ENCODE results near the gene ZFHX3.

Gene ZFHX3

DNA sequence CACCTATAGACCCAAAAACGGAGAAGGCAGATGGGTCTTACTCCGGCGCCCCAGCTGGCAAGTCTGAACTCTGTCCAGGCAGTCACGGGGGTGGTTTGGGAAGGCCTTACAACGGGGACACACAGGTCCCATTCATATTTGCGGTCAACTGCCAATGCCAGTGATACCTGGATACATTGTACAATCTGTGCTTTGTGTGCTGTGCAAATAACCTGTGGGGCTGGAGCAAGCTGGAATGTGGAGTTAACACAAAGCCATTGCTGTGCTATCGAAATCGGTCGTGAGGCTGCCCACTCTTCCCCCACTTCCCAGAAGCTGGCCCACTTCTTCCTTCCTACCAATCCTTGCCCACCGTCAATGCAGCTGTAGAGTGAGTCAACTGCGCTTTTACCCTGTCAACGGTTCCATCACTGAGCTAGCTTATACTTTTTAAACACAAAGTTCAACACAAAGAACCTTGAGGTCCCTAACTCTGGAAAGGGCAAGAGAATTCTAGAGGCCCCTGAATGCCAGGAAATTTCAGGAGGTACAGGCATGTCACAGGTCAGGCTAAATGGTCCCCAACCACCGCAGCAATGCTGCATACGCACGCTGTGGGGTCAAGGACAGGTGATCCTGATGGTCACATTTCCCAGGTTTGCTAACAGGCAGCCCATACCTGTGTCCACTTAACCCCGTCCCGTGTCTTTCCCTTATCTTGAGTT, 122.8 kb downstream of the ZFHX3 start:
- no peak for DNase-seq

DNA sequence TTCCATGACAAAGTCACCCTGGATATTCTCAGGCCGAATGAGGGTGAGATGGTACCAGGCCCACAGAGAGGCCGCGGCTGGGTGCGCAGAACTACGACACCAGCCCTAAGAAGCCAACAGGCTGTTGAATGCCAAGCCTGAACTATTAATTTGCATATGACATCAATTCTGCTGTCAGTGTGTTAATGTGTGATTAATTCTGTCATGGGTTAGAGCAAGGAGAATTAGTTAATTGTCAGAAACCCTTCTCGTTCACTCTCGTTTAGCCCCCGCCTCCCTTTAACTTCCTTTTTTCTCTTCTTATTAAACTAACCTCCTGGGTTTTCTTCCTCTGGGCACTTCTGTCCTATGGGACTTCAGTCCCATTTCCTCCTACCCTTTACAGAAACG, 123.4 kb downstream of the ZFHX3 start:
- DNase-seq: no peak

DNA sequence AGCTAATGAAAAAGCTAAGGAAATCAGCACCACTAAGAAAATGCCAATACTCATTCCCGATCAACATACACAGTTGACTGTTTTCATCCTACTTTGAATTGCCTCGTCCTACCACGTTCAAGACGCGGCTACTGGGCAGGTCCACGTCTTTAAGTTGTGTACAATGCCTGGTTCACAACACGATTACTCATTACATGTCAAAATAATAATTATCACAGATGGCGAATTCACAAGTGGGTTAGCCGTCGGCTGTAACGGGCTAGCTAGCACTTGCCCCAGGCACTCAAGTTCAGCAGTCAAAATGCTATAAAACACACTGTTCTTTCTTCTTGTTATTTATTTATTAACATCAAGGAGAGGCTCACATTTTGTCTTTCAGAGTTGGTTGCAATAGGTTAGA, 124.2 kb downstream of the ZFHX3 start:
- no peak for DNase-seq

DNA sequence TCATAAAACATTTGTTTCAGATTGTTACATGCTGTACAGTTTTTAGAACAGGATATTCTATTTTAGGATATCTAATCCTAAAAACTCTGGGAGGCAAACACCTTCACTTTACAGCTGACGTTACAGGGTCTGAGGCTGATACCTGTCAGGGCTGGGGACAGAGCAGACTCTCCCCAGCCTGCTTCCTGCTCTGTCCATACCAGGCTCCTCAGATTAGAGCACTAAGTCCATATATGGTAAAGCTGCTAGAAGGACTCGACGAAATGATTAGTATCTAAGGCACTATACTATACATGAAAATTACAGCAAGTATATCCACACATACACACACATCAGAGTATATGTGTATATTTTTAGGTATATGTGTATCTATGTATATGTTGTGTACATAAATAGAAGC, 125.2 kb downstream of the ZFHX3 start:
- DNase-seq: no peak

DNA sequence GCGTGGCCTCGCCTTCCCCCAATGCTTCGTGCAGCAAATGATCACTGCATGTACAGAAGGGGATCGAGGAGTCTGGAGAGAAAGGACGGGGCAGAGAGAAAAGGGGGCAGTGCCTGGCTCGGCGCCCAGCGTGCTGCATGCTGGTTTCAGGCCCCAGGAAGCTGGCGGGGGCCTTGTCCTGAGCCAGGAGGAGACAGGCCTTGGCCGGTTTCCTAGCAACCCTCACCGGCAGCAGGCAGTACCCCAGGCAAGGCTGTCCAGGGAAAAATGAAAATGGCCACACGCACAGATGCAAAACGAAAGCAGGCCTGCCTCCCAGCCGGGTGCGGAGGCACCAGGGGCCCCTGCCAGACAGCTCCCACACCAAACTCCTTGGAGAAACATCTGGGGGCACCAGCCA, 126.3 kb downstream of the ZFHX3 start:
- no peak for DNase-seq

DNA sequence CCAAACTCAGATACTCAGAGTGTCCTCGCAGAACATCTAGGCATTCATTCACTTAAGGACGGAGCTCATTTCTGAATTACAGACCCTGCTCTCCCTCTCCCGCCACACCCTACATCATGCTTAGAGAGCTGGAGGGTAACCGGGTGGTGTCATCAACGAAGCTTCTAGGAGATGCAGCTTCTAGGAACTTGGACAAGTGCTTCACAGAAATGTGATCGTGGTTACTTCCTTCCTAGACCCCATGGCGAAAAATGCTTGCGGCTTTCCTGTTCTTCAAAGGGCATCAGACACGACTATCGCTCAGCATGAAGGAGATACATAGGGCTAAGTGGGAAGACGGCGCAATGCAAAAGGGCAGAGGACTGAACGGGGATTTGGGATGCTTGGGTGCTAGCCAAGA, 126.8 kb downstream of the ZFHX3 start:
- DNase-seq: no peak

DNA sequence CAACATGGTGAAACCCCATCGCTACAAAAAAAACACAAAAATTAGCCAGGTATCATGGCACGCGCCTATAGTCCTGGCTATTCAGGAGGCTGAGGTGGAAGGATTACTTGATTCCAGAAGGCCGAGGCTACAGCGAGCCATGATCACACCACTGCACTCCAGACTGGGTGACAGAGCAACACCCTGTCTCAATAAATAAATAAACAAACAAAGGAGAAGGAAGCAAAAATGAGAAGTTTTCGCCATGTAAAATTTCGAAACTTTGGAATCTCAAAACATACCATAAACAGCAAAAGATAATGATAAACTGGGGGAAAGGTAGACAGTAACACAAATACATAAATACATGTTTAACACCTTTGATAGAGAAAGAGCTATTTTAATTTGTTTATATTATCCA, 130.9 kb downstream of the ZFHX3 start:
- no peak for DNase-seq

DNA sequence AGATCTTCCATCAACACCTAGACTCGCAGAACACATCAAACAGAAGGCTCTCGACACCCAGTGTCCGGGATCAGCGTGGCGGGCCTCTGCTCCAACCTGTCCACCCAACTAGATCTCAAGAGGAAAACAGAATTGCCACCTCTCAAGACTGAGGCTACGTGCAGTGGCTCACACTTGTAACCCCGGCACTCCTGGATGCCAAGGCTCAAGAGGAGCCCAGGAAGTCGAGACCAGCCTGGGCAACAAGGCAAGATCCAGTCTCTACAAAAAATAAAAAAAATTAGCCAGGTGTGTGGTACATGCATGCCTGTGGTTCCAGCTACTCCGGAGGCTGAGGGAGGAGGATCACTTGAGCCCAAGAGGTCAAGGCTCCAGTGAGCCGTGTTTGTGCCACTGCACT, 132.6 kb downstream of the ZFHX3 start:
- DNase-seq: no peak

DNA sequence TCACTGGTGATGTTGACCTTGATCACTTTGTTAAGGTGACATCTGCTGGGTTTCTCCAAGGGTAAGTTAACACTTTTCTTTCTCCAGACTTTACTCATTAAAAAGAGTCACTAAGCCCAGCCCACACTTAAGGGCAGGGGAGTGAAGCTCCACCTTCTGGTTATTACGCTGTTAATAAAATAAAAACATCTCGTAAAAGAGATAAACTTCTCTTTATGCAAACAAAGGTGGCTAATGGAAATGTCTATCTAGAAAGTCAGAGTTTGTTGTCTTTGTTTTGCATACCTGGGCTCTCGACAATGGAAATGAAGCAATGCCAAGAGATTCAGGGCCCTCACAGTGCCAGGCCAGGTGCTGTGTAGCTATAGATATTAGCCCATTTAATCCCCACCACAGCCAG, 134.4 kb downstream of the ZFHX3 start:
- DNase-seq: no peak

DNA sequence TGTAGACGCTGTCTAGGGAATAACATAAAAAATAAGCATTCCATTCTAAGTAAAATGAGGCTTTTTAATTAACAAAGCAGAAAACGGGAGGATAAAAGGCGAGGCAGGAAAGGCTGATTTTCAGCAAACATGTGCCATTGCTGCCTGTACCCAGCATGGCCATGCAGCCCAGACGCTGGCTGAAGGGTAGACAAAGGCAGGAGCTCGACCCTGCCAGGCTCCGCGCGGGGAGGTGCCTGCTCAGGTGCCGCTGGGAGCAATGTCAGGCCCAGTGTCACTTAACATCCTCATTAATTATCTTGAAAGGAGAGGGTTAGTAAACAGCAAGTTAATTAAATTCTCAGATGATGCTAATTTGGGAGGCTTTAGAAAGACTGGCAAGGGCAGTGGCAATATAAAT, 136.0 kb downstream of the ZFHX3 start:
- no peak for DNase-seq

DNA sequence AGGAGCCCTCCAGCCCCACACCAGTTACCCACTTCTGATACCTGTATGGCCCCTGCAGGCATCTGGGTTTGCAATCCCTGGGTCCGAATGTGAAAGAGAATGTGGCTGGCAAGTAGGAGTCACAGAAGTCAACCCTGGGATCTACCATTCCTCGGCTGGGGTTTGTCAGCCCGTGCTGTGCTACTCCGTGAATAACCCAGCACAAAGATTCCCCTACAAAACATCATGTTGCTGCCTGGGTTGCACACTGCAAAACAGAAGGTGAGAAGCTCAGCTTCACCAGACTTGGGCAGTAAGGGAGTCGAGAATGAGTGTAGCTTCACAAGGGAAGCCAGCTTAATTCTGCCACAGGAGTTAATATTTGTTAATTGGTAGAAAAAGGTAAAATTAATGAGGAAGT, 137.1 kb downstream of the ZFHX3 start:
- DNase-seq: no peak

DNA sequence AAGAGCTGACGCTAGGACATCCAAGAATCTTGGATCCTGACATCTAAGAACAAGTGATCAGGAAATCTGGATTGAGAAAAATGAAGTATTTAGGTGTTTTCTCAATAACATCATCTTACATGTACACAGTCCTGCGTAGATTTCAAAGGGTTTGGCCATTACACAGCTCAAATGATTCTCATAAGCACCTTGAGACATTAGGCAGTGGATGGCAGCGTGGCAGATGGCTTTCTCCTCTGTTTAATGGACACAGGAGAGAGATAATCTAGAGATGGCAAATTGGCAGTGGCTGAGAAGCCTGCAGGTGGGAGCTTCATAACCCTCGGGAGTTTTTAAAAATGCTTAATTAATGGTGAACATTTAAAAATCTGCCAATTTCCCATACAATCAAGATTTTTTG, 137.5 kb downstream of the ZFHX3 start:
- DNase-seq: no peak

DNA sequence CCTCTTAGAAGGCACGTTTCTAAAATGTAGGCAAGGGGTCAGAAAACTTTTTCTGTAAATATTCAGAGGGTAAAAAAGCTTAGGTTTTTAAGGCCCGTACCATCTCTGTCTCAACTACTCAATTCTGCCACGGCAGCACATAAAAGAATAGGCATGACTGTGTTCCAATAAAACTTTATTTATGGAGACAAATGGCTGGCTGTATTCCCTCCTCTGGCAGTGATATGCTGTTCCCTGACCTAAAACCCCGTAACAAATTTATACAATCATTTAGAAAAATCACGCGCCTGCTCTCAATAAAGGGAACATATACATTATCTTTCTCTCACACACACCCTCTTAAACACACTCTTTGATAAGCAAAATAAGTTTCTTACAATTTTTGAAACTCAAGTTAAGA, 138.7 kb downstream of the ZFHX3 start:
- DNase-seq: no peak

DNA sequence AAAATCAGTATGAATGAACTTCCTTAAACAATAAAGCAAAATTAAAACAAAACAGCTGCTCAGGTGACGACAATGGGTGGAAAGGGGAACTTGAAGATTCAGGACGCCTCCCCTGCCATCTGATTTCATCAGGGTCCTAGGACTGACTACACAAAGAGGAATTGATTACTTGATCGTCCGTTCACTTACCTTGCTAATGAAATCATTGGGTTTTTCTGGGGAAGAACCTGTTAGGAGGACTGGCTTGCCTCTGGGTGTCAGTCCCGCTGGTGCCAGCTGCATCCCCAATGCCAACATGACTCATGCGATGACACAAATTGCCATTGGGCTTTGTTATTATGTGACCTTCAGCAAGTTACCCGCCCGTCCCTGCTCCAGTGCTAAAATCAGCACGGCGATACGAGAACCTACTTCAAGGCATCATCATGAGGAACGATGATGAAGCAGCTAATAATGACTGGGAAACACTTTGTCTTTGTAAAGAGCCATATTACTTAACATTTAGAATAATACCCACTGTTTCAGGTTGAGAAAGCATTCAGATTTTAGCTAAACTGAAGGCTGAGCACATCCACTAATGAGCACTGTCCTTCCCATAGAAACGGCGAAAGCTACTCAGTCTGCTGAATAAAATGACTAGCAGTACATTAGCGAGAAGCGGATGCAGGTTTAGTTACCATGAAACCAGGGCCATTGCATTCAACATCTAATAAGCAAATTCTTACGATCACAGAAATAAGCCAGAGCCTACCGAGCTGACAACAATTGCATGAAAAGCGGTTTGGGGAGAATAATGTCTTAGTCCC, 139.4 kb downstream of the ZFHX3 start:
- no peak for DNase-seq

DNA sequence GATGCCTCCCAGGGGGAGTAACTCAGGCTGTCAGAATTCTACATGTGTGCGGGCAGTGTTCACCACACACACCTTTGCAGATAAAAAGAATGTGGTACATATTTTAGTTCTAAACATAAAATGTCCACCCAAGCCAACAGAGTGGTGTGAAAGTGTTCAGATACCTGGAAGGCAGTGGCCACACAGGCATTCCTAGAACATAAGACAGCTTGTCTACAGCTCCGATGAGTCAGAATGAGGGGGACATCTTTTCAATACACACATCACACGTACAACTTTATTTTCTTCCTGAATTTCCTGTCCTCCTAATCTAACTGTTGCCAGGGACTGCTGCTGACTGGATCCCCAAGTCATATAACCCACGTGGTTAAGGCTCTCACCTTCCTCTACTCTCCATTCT, 142.3 kb downstream of the ZFHX3 start:
- no peak for DNase-seq

DNA sequence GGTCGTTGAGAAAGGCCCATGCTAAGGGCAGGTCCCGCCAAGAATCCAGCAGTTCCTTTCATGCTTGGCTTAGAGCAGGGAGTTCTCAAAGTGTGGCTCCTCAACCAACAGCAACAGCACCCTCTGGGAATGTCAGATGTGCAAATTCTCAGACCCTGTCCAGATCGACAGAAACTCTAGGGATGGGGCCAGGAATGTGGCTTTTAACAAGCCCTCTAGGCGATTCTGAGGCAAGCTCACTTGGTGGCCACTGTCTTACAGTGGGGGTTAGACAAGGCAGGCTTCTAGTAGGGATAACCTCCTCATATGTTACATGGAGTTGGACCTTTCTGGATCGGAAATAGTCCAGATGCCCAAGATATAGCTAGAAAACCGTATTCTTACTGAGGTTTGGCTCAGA, 144.8 kb downstream of the ZFHX3 start:
- no peak for DNase-seq

DNA sequence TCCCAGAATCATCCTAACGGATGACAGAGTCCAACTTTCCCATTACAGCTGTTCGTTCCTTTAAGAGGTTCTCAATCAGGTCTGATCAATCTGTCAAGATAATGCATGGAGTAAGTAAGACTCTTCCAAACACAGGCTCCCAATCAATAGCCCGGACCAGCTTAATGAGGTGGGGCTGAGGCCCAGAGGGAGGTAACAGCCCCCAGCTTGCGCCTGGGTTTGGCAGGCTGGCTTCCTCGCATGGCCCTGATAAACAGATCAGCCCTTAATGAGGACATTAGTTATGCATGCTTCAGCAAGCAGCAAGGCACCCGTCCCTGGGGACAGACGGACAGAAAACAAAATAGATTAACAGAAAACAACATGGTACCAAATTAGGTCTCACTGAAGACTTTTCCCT, 145.7 kb downstream of the ZFHX3 start:
- DNase-seq: no peak

DNA sequence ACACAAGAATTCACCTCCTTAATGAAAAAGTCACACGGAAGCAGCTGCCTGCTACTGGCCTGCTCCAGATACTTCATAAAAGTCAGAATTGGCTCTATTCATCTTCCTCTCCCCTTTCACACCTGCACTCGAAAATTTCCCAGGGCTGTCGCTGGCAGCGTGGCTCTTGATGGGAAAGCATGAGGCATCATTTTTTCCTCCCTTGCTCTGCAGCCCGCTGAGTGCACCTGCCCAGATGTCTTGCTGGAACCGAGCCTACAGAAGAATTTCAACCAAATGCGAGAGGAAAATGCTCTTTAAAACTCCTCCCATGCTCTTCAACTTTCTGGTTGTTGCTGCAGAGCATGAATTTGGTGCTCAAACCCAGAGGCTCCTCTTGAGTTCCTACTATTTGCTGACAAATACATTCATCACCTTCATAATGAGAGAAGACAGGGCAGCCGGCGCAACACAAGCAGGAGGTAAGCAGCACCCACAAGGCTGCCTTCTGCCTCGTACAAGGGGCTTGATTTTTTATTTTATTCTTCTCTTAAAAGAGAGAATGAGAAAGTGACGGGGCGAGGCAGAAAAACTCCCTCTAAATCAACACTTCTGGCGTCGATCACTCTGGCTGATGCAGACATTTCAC, 146.8 kb downstream of the ZFHX3 start:
- DNase-seq: no peak

DNA sequence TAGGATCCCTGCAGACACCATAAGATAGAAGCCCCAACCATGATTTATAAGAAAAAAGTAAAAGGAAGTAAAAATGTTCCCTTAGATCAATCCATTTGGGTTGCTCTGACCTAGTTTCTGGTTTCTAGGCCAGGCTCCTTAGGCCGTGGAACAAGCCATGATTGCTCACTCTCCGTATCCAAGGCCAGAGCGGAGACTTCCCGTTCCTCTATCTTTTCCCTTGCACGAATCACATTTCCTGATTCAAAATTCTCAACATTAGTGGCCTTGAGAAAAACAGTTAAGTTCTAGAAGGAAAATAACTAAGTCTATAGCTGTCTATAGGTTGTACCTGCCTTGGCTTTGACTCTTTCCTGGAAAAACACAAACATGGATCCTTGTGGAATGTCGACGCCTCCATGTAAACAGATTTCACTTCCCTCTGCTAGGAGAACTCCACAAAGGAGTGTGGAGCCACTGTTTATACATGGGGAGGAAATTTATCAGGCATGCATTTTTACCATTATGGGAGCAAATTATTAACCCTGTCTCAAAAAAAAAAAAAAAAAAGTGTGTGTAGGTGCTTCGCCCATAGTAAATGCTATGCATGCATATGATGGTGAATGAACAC, 149.6 kb downstream of the ZFHX3 start:
- DNase-seq: no peak

DNA sequence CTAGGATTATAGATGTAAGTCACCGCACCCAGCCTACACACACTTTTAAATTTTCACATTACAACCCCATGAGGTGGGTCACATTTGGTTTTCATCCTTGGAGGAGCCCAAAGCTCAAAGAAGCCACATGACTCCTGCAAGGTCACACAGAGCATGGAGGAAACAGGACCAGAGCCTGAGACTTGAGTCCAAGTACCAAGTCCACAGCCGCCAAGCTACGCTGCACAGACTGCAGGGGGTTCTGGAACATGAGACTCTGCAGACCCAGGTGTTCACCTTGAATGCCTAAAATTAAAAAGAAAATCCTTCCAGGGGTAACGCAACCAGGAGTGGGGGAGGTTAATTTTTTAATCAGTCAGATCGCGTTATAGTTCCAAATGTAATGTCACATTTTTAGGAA, 150.2 kb downstream of the ZFHX3 start:
- no peak for DNase-seq

DNA sequence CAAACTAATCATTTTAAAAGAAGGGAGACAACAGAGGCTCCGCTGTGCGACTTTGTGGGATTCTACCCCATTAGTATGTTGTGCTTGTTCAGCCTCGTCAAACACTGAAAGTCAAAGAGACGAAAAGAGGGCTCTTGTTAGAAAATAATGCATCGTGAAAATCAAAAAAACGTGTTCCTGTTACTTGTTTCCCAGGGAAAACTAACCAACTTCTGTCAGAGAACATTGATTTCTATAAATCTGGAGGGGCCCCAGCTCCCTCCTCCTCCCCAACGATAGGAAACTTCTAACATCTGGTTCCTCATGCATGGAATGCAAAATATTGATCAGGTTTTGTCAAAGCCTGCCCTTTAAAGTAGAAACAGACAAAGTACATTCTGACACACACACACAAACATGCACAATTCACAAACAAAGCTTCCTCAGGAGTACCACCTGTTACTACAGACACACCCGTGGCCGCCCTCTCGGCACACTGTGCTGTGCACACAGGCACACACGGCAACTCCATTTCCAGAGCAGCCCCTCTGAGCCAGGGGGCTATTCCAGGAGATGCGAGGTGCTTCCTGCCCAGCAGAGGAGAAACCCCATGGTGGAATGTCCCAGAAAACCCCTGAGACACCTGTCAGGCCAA, 151.3 kb downstream of the ZFHX3 start:
- DNase-seq: no peak

DNA sequence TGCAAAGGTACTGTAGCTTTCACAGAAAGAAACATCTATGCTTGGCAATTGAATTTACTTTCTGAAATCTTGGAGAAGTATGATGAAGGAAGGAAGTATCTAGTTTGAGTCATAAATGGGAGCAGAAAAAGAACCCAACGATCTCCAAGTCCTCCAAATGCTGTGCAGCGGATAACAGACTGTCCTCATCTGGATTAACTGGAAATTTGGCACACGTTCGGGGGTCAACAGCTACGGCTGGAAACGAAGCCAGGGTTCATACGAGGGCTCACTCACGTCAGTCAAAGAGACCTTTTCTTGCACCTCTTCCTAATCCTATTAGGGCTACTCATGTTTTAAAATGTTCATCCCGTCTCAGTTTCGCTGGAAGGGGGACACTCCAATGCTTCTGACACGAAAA, 152.0 kb downstream of the ZFHX3 start:
- DNase-seq: no peak
